Dermis microvascular lymphatic vessel endothelial cell (primary cell): ENCODE results near the gene SUV39H1. TPM values are rescaled to one million over a fixed set of nuclear protein-coding genes. Genes with fewer than 3 reads are reported as not detected.

Experiments used
- DNase-seq, 2 donors: peaks; one replicate each; pipeline versions ENCODE4 v3.0.0 to v3.0.0-alpha.2; 2010; ENCODE audit warnings: low read depth in 2 of 2
- total RNA-seq: library from RNA; depleted of rRNA; stranded (reverse); fragments of >200 nt; gene quantifications from 2 replicates; pipeline ENCODE4 v1.2.1, GENCODE V29; 2014

Gene SUV39H1
- total RNA-seq, 1 donor from 2014 or later, result 4.9 TPM

GRCh38 chrX:48713847-48714246 lies 17.3 kb downstream of the SUV39H1 start:
- DNase-seq, result no peak

- no peak for DNase-seq
These were observed 18.0 kb downstream of the SUV39H1 start for GRCh38 chrX:48714573-48714972.

- DNase-seq, result no peak
These were observed 18.5 kb downstream of the SUV39H1 start for GRCh38 chrX:48715072-48715471.

GRCh38 chrX:48715876-48716502 lies 19.5 kb downstream of the SUV39H1 start:
- DNase-seq, result no peak

- no peak for DNase-seq
These were observed 23.4 kb downstream of the SUV39H1 start for GRCh38 chrX:48719958-48720357.

- no peak for DNase-seq
These were observed 24.2 kb downstream of the SUV39H1 start for GRCh38 chrX:48720577-48721250.

- no peak for DNase-seq
These were observed 25.4 kb downstream of the SUV39H1 start for GRCh38 chrX:48721916-48722315.

GRCh38 chrX:48726596-48726995 lies 30.1 kb downstream of the SUV39H1 start:
- no peak for DNase-seq

- DNase-seq, result no peak
These were observed 32.1 kb downstream of the SUV39H1 start for GRCh38 chrX:48728653-48729052.

GRCh38 chrX:48736303-48736702 lies 39.8 kb downstream of the SUV39H1 start:
- DNase-seq, result no peak

GRCh38 chrX:48736878-48737212 lies 40.3 kb downstream of the SUV39H1 start:
- DNase-seq, result no peak

- peak; percentile 97 for DNase-seq
These were observed 40.8 kb downstream of the SUV39H1 start for GRCh38 chrX:48737213-48737938.

GRCh38 chrX:48737940-48738339 lies 41.4 kb downstream of the SUV39H1 start:
- no peak for DNase-seq

GRCh38 chrX:48741834-48742233 lies 45.3 kb downstream of the SUV39H1 start:
- no peak for DNase-seq

- no peak for DNase-seq
These were observed 48.7 kb downstream of the SUV39H1 start for GRCh38 chrX:48745222-48745621.

- DNase-seq, result no peak
These were observed 51.0 kb downstream of the SUV39H1 start for GRCh38 chrX:48747415-48748016.

- no peak for DNase-seq
These were observed 52.6 kb downstream of the SUV39H1 start for GRCh38 chrX:48749182-48749581.

GRCh38 chrX:48751343-48751742 lies 54.8 kb downstream of the SUV39H1 start:
- DNase-seq, result no peak

GRCh38 chrX:48752498-48752897 lies 56.0 kb downstream of the SUV39H1 start:
- no peak for DNase-seq

- no peak for DNase-seq
These were observed 57.2 kb downstream of the SUV39H1 start for GRCh38 chrX:48753708-48754228.

GRCh38 chrX:48754238-48754637 lies 57.7 kb downstream of the SUV39H1 start:
- DNase-seq, result no peak
